HG03135 (cell line): ENCODE results near the gene OLFML3.
A peak's percentile ranks its signal among the peaks of the same experiment; 100 is the strongest.

ENCODE experiments used
- ATAC-seq: cut with Tn5 transposase; IDR thresholded peaks from one replicate; pipeline ENCODE4 v1.9.1; 2021; ENCODE audit warnings: mild to moderate bottlenecking, moderate library complexity; ENCODE audit not compliant: unreplicated experiment

OLFML3 gene

DNA sequence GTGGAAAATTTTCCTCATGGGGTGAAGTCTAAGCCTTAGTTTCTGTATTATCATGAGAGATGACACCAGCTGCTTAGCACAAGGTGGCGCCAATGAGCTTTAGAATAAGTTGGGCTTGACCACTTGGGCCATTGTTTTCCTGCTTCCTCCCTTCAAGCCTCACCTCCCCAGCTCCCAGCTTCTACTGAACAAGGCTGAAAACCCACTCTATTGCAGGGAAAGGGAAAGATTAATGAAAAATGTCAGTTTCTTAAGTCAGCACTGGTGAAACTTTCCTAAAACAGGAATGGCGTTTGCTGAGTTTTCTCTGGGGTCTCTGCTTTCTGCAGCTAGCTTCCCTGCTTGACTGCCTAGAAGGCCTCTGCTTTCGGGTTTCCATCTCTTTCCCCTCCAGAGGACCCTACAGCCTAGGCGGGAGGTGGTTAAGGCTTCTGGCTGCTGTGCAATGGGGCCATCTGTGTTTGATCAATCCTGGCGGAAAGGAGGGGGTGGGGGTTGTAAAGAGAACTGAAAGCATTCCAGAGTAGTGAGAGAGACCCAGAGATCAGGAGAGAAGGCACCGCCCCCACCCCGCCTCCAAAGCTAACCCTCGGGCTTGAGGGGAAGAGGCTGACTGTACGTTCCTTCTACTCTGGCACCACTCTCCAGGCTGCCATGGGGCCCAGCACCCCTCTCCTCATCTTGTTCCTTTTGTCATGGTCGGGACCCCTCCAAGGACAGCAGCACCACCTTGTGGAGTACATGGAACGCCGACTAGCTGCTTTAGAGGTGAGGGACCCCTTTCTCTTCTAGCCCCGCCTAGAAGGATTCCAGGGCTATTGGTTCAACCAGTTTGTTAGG, at the start of gene OLFML3:
TSS of gene OLFML3 (plus strand) at position 612 of the 840 bp plus-strand sequence. CDS start at position 655, 43 bp downstream.
- ATAC-seq: no peak

DNA sequence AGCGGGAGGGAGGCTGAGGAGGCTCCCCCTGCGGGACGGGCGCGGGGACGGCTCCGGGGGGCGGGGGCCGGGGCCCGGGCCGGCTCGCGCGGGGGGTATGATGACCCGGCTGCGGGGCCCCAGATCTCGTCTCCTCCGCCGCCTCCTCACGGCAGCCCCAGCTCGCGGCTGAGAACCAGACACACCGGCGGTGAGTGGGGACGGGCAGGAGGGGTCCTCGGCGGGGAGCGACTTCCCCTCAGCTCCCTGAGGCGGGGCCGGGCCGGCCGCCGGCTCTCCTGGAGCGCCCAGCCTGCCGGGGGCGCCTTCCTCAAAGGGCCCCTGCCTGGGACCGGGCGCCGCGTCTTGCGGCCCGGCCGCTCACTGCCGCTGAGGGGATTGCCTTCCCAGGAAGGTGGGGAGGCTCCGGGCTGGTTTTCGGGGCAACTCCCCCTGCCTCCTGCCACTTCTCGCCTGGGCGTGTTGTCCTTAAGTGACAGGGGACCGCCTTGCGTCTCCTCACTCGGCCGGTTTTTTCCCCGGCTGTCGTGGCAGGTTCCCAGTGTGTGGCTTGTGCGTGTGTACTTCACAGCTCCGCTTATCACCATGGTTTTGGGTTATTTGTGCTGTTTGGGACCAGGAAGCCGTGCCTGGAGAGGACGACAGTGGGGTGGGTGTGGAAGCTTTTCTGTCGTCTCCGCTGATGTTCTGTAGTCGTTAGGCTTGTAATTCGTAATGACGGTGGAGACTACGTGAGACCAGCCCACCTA, 49.4 kb upstream of the OLFML3 start:
- peak; percentile 32 for ATAC-seq

- ATAC-seq: peak; percentile 47
These were observed 48.6 kb upstream of the OLFML3 start for GRCh38 chr1:113930499-113931161.

DNA sequence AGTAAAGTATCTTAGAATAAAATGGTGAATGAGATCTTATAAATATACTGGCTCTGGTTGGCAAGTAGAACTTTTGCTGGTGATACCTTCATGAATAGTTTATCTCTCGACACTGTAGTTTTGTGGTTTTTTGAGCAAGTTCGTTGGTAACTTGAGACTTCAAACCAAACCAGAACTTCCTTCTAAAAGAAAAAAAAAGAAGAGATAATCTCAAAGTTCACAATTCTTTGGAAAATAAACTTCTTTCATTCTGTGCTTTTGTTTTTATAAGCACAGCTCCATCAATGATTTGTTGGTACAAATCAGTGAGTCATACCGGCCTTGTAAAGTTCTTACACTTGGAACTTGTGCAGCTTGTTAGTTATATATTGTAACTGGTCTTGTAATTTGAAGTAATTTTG, 47.8 kb upstream of the OLFML3 start:
- no peak for ATAC-seq

DNA sequence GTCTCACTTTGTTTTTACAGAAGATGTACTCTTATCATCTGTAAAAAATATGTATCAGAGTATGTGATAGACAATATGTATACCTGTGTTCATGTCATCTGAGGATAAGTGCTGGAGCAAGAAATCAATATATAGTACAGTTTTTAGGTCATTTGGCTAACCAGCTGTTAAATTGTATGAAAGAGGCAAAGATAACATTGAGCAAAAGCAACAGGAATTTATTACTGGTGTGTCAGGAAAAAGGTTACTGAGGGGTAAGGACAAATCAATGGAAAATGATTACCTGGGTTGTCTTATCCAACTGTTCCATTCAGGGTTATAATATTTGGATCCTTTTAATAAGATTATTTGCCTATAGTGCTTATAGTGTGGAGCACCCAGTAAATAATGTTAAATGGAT, 45.3 kb upstream of the OLFML3 start:
- no peak for ATAC-seq

DNA sequence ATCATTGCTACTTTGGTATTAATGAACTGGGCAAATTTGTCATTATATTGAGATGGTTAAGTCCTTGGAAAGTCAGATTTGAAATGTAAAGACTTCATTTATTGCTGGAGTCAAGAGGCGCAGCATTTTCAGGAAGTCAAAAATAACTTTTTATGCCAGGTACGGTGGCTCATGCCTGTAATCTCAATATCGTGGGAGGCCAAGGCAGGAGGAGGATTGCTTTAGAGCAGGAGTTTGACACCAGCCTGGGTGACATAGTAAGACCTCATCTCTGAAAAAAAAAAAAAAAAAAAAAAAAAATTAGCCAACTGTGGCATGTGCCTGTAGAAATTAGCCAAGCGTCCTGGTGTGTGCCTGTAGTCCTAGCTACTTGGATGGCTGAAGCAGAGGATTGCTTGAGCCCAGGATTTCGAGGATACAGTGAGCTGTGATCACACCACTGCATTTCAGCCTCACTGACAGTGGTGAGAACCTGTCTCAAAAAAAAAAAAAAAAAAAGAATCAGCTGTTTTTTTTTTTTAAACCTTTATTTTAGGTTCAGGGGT, 44.7 kb upstream of the OLFML3 start:
- ATAC-seq: no peak

- ATAC-seq: no peak
These were observed 44.1 kb upstream of the OLFML3 start for GRCh38 chr1:113935176-113935575.

- no peak for ATAC-seq
These were observed 43.3 kb upstream of the OLFML3 start for GRCh38 chr1:113935970-113936369.

DNA sequence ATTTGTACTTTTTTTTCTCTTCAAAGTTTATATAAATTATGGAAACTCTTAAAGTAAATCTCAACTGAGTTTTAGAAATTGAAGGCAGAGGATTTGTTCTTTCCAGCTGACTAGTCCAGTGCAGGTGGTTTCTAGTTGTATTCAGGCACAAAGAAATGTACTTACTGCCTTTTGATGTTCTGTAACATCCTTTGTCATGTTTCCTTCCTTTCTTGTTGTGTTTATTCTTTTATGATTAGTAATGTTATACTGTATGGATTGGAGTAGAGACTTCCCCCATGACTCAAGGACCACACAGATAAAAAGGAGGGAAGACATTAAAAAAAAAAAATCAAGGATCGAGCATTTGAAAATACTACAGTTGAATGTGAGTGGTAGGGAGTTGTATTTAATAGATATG, 42.1 kb upstream of the OLFML3 start:
- no peak for ATAC-seq

GRCh38 chr1:113938192-113938591, 41.1 kb upstream of the OLFML3 start:
- ATAC-seq: no peak

DNA sequence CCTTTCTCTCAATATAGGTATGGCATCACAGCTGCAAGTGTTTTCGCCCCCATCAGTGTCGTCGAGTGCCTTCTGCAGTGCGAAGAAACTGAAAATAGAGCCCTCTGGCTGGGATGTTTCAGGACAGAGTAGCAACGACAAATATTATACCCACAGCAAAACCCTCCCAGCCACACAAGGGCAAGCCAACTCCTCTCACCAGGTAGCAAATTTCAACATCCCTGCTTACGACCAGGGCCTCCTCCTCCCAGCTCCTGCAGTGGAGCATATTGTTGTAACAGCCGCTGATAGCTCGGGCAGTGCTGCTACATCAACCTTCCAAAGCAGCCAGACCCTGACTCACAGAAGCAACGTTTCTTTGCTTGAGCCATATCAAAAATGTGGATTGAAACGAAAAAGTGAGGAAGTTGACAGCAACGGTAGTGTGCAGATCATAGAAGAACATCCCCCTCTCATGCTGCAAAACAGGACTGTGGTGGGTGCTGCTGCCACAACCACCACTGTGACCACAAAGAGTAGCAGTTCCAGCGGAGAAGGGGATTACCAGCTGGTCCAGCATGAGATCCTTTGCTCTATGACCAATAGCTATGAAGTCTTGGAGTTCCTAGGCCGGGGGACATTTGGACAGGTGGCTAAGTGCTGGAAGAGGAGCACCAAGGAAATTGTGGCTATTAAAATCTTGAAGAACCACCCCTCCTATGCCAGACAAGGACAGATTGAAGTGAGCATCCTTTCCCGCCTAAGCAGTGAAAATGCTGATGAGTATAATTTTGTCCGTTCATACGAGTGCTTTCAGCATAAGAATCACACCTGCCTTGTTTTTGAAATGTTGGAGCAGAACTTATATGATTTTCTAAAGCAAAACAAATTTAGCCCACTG, 38.7 kb upstream of the OLFML3 start:
- ATAC-seq: no peak

DNA sequence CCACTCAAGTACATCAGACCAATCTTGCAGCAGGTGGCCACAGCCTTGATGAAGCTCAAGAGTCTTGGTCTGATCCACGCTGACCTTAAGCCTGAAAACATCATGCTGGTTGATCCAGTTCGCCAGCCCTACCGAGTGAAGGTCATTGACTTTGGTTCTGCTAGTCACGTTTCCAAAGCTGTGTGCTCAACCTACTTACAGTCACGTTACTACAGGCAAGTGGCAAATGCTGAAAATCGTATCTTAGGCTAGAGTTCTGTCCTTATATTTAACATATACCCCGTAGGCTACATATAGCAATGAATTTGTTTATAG, 38.1 kb upstream of the OLFML3 start:
- ATAC-seq: no peak

DNA sequence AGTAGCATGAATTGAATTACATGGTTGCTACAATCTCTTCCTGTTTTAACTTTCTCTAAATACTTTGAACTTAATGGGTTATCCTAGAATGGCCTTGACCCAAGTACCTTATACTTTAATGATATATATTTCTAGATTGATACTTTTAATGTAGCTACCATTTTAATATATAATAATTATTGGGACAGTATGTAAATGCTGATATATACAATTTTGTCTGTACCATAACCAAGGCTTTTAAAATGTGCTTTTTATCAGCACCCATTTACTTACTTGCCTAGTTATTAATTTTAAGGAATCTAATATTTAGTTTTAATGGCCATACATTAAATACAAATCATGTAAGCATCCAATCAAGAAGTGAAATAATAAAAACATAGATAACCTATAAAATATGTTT, 36.7 kb upstream of the OLFML3 start:
- no peak for ATAC-seq

GRCh38 chr1:113943028-113943811, 36.1 kb upstream of the OLFML3 start:
- no peak for ATAC-seq

DNA sequence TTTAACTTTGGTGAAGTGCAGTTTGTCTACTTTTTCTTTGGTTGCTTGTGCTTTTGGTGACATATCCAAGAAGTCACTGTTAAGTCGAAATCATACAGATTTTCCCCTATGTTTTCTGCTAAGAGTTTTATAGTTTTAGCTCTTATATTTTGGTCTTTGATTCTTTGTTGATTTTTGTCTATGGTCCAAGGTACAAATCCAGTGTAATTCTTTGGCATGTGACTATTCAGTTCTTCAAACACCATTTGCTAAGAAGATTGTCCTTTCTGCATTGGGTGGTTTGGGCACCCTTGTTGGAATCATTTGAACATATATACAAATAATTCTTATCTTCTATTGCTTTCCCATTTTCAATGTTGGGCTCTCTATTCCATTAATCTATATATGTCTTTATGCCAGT, 33.9 kb upstream of the OLFML3 start:
- no peak for ATAC-seq

GRCh38 chr1:113946112-113946511, 33.2 kb upstream of the OLFML3 start:
- ATAC-seq: no peak

GRCh38 chr1:113946678-113947387, 32.4 kb upstream of the OLFML3 start:
- no peak for ATAC-seq

DNA sequence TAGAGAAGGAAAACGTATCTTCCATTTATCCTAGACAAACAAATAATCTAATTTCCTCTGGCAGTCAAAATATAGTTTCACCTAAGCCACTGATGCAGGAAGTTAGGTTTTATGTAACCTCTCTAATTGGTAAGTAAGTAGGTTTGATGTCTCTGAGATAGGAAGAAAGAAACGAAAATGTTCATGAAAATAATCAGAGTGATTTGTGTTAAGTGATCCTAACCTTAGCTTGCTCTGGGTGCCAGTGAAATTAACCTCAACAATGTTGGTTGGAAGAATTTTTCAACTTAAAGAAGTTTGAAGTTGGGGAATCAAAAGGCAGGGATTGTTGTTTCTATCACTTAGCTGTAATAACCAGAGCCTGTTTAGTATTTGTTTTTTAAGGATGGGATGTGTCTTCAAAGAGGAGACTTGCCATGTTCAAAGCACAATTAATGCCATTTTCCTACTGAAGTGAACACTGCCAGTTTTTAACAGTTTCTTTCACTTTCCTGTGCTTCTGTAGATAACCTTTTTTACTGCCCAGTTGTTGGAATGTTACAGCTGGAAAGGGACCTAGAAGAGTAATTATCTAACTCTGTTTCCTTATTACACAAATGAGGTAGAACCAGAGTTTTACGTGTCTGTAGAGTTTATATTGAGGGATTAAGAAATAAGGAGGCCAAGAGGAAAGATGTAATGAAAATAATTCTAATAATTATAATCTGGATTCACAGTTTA, 31.7 kb upstream of the OLFML3 start:
- ATAC-seq: no peak
